Activated CD8-positive, alpha-beta memory T cell treated with anti-CD3 and anti-CD28 coated beads for 24 hours (primary cell): ENCODE data around the gene FLCN.

Source experiments
- DNase-seq: peaks from one replicate; pipeline ENCODE4 v3.0.0-alpha.2; 2020

Gene FLCN

DNA sequence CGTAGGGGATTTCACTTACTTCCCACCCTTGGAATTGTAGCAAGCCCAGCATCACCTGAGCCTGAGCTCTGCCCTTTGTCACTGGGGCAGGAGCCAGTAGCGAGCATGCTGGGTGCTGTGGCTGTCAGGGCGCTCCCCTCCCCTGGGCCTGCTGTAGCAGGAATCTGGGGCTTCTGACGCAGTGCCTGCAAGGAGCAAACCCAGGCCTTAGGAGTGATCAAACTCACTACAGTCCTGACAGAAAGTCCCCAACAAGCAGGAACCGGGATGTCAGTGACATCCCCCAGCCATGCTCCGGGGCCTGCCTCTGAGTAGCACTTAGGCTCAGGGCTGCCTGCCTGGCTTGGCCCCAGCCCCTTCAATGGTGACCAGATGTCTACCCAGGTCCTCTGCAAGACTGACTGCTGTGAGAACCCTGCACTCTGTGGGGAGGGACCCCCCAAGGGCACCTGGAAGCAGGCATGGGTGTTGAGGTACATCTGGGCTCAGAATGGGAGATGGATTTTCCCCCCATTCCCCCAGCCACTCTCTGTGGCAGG is 54.3 kb downstream of the FLCN start:
- DNase-seq = no peak

- DNase-seq = no peak
Measured at GRCh38 chr17:17181666-17182597, 55.0 kb downstream of the FLCN start.

- DNase-seq = no peak
Measured at GRCh38 chr17:17180741-17181525, 56.0 kb downstream of the FLCN start.

DNA sequence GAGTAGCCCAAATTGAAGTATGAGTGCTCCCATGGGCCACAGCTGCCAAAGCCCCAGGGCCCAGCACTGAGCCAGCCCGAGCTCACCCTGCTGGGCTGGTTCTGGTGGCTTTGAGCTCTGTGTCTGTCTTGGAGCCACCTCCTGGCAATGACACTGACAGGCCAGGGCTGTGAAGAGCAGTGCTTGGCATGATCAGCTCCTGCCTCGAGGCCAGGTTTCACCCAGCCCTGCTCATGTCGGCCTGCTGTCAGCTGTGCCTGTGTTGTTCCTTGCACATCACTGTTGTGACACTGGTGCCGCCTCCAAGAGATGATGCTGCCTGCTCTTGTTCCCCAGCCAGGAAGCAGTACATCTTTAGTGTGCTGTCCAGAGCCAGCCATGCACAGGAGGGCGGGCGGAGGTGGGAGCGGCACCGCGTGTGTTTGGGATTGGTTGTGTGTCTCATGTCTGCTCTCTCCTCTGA is 56.8 kb downstream of the FLCN start:
- DNase-seq = no peak

- DNase-seq = peak; percentile 76
Measured at GRCh38 chr17:17179371-17179827, 57.6 kb downstream of the FLCN start.

- no peak for DNase-seq
Measured at GRCh38 chr17:17177176-17177575, 59.8 kb downstream of the FLCN start.

DNA sequence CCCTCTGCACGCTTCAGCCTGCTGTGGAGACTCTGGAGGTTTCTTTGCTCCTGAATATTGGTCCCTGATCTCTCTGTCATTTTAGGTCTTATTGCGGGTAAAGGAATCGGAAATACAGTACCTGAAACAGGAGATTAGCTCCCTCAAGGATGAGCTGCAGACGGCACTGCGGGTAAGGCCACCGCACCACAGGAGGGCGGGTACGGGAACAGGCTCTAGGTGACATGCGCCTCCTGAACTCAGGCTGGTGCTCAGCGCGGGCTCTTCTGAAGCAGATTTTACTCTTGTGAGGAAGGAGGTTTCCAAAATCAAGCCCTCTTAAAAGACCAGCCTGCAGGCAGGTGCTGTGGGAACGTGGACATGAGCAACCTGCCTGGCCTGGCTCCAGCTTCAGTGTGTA is 60.6 kb downstream of the FLCN start:
- no peak for DNase-seq

GRCh38 chr17:17175917-17176316 is 61.1 kb downstream of the FLCN start:
- DNase-seq = no peak

DNA sequence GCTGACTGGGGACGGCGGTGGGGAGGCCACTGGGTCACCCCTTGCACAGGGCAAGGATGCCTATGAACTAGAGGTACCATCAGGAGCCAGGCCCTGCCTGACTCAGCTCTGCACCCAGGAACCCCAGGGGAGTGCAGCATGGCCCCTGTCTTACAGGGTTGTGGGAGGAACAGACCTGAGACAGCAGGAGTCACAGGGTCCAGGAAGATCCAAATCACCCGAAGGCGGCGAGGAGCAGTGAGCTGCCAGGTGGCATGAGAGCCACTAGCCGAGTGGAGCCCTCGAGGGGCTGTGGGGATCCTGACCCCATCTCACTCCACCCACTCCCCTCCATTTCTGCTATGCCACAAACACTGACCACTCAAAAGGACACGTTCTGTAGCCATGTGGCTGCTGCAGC is 61.6 kb downstream of the FLCN start:
- no peak for DNase-seq

DNA sequence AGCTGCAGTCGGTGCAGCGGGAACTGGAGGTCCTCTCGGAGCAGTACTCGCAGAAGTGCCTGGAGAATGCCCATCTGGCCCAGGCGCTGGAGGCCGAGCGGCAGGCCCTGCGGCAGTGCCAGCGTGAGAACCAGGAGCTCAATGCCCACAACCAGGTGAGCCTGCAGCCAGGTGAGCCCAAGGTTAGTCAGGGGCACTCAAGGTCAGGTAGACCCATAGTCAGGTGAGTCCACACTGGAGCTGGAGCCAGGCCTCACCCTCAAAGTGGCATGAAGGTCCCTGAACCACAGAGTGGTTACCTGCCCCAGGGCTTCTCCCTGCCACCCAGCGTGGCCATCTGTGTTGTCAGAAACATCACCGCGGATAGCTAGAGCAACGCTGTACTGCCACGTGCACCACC is 63.0 kb downstream of the FLCN start:
- no peak for DNase-seq

- DNase-seq = no peak
Measured at GRCh38 chr17:17172990-17173389, 64.0 kb downstream of the FLCN start.

- no peak for DNase-seq
Measured at GRCh38 chr17:17172001-17172939, 64.7 kb downstream of the FLCN start.

DNA sequence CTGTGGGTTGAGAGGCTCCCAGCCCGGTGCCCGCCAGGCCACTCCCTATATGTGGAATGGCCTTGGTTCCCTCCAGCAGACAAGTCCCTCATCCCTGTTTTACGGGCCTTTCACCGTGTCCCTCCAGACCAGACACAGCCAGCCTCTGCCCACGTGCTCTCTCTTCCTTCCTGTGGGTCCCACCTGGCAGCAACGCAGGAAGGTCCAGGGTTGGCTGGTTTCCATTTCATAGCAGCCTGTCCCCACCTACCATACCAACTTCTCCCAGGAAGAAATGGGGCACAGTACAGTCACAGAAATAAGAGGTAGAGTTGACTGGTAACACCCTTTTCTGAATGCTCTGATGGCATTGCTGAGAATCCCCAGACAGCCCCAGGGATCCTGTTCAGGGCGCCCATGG is 65.8 kb downstream of the FLCN start:
- DNase-seq = no peak

DNA sequence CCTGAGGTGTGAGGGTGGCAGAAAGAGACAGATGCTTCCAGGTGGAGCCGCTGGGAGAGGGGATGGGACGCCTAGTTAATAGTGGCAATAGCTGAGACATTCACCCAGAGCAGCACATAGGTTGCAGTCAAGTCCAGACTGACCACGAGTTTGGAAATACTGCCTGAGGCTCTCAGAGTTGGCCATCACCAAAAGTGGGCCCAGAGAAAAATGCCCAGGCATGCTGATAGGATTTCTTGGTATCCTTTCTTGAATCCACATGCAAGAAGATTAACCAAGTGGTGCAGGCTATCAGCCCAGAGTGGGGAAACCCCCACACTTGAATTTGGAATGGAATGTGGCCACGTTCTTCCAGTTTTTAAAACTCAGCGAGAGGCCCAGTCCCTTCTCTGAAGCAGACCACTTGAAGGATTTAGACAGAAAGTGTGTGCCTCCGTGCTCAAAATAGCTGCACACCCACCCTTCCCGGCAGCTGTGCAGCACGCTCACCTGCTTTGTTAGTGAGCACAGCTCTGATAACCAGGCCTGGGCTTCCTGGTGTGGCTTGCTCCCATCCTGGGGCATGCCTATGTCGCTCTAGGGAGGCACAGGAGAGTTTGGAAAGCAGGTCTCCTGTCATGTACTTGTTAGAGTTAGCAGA is 66.5 kb downstream of the FLCN start:
- no peak for DNase-seq

DNA sequence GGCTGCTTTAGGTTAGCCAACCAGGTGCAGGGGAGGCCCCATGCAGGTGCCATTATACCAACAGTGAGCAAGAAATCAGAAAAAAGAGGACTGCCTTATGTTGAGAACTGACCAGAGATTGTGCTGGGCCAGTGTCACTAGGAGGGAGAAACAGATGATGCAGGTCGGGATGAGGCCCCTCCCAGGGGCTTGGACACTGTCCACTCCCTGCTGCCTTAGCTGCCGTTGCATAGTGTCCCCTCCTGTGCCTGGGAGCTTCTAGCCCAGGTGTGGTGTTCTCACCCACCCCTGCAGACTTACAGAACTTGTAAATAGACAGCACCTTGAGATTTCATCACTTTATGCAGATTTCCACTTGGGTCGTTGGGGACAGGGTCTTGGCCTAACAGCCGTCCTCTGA is 67.6 kb downstream of the FLCN start:
- no peak for DNase-seq

- DNase-seq = no peak
Measured at GRCh38 chr17:17168401-17168800, 68.6 kb downstream of the FLCN start.

DNA sequence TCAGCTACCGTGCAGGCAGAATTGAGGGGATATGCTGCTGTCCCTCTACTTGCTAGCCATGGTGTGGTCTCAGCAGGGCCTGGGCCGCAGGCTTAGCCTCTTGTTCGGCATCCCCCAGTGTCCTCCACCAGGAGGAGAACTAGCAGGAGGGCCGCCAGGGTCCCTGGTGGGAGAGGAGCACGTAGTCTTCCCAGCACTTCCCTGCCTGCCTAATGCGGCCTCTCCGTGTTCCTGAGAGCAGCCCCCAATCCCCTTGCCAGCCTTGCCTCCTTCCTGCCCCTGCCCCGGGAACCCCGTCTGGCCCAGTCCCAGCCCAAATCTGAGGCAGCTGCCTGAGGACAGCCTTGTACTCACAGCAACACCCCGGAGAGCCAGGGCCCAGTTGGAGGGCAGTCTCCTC is 69.0 kb downstream of the FLCN start:
- no peak for DNase-seq

- no peak for DNase-seq
Measured at GRCh38 chr17:17167356-17167755, 69.6 kb downstream of the FLCN start.

- DNase-seq = no peak
Measured at GRCh38 chr17:17166446-17166845, 70.5 kb downstream of the FLCN start.

DNA sequence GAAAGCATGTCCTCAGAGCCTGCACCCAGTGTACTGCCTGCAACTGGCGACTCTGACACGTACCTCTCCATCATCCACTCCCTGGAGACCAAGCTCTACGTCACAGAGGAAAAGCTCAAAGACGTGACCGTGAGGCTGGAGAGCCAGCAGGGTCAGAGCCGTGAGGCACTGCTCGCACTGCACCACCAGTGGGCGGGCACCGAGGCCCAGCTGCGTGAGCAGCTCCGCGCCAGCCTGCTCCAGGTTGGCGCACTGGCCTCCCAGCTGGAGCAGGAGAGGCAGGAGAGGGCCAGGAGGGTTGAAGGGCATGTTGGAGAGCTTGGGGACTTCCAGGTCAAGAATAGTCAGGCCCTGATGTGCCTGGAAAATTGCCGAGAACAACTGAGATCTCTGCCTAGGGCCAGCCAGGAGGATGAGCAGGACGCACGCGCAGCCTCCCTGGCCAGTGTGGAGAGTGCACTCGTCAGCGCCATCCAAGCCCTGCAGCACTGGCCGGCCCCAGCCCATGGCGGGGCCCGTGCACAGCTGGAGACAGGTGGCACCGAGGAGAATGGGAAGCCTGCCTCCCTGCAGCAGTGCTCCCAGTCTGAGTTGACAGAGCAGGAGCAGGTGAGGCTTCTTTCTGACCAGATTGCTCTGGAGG is 71.2 kb downstream of the FLCN start:
- DNase-seq = no peak

DNA sequence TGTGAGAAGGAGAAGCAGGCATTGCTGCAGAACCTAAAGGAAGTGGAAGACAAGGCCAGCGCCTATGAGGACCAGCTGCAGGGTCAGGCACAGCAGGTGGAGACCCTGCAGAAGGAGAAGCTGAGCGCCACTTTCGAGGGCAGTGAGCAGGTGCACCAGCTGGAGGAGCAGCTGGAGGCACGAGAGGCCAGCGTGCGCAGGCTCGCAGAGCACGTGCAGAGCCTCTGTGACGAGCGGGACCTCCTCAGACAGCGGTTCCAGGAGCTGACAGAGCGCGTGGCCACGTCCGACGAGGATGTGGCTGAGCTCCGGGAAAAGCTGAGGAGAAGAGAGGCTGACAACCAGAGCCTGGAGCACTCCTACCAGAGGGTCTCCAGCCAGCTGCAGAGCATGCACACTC is 72.3 kb downstream of the FLCN start:
- no peak for DNase-seq
